ELR (cell line): ENCODE data around the gene TMEM247.
A peak's percentile ranks its signal among the peaks of the same experiment; 100 is the strongest.

Source experiments
- DNase-seq: peaks from one replicate; pipeline ENCODE4 v3.0.0-alpha.2; 2015; ENCODE audit warnings: low read depth

TMEM247 gene

GRCh38 chr2:46479265-46479664 lies at the start of gene TMEM247:
TMEM247 (plus strand) TSS chr2:46479565.
- DNase-seq = no peak

DNA sequence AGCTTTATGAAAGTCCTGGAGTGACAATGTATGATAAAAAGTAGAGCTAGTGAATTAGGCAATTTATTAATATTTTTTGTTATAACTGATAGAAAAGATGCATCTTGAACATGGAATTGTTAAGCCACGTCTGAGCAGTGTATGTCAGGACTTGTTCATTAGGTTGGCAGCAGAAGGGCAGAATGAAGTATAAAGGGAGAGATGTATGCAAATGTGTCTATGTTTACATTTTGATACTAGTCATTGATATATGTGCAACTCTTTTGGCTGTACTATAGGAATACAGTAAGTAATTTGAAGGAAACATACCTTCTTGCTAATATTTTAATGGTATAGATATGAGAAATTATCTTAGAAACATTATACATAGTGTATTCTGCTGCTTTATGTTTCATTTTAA lies 49.0 kb upstream of the TMEM247 start:
- DNase-seq = no peak

DNA sequence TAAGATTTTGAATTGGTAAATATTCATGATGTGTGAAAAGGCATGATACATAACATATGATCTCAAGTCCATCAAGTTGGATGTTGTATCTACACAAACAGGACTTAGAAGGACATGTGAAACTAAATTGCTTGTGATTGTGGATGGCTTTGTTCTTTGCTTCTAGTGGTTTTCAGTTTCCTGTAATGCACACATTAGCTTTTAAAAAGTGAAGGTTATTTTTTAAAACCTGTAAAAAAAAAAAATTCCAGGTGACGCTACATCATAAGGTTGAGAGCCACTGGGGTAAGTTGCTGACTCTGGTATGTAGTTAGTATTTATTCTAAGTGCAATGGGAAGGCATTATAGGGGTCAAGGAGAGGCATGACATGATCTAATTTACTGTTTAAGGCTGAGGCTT lies 48.4 kb upstream of the TMEM247 start:
- no peak for DNase-seq

DNA sequence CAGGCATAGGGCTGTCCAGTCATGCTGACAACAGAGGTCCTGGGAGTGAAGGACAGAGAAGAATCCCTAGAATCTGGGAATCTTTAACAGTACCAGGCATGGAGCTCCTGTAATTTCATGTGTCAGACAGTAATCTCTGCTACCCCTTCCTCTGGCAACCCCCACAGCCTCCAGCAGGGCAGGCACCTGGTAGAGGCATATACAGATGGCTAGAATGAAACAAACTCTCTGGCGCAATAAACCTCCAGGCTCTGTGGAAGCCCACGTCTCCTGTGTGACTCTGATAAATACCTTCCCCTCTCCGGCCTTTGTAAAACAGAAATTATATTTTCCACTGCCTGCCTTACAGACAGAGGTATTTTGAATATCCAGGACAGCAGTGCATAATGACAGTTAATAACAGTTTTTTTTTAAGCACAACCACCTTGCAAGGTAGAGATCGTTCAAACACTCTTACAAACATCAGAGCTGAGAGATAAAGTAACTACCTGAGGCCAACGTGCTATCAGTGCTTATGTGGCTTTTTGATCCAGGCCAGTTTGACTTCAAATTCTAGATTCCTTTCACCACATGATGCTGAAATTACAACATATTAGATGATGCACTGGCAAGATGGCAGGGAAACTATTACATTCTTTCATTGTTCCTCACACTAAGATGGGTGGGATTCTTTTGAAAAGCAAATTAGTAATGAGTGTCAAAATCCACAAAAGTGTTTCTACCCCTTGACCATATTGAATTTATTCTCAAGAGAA lies 47.7 kb upstream of the TMEM247 start:
- DNase-seq = peak; percentile 11

DNA sequence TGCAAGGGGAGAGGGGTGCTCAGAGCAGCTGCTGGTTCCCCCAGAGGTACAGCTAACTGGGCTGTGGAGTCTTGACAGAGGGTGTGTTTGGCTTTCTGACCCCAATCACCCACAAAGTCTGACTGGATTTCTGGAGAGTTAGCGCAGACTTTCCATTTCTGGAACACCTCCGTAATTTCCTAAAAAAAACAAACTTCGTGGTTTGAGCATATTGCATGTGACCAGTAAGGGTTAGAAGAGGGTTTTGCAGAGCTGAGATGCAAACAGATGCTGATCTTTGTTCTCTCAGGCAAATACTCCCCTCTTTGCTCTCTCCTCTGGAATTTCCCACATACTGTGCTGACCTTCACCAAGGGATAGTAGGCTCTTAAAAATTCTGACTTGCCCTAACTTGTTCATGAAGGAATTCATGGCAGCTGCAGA lies 44.5 kb upstream of the TMEM247 start:
- DNase-seq = no peak

GRCh38 chr2:46435353-46435752 lies 44.0 kb upstream of the TMEM247 start:
- no peak for DNase-seq

- no peak for DNase-seq
Measured at GRCh38 chr2:46435796-46436360, 43.5 kb upstream of the TMEM247 start.

DNA sequence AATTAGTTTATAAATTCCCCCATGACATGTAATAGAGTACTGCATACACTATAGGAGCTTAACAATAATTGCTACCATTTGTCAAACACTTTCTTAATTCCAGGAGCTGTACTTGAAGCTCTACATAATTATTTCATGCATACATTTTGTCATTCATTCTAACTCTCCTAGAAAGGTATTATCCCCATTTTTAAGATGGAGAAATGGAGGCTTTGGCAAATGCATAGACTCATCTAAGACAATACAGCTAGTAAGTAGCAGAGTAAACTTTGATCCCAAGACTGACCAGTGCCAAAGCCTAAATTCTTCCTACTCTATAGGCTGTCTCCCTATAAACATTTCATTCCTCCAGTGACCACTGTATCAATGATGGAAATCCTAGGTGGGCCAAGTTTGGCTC lies 42.6 kb upstream of the TMEM247 start:
- DNase-seq = no peak

DNA sequence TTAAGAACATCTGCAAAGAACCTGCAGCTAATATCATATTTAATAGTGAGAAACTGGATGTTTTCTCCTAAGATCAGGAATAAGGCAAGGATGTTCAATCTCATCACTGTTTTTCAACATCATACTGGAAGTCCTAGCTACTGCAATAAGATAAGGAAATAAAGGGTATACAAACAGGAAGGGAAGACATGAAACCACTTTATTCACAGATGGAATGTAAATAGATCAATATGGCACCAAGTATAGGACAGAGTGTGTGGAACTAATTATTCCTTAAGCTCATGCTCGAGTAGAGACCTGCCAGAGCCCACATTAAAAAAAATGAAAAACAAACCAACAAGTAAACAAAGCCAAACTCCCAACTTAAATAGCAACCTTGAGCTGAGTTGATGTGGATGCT lies 41.3 kb upstream of the TMEM247 start:
- DNase-seq = no peak

GRCh38 chr2:46438794-46439193 lies 40.6 kb upstream of the TMEM247 start:
- DNase-seq = no peak

- DNase-seq = no peak
Measured at GRCh38 chr2:46439582-46439981, 39.8 kb upstream of the TMEM247 start.

- no peak for DNase-seq
Measured at GRCh38 chr2:46441838-46442712, 37.3 kb upstream of the TMEM247 start.

GRCh38 chr2:46444732-46445131 lies 34.6 kb upstream of the TMEM247 start:
- DNase-seq = no peak

GRCh38 chr2:46445556-46445955 lies 33.8 kb upstream of the TMEM247 start:
- DNase-seq = no peak

DNA sequence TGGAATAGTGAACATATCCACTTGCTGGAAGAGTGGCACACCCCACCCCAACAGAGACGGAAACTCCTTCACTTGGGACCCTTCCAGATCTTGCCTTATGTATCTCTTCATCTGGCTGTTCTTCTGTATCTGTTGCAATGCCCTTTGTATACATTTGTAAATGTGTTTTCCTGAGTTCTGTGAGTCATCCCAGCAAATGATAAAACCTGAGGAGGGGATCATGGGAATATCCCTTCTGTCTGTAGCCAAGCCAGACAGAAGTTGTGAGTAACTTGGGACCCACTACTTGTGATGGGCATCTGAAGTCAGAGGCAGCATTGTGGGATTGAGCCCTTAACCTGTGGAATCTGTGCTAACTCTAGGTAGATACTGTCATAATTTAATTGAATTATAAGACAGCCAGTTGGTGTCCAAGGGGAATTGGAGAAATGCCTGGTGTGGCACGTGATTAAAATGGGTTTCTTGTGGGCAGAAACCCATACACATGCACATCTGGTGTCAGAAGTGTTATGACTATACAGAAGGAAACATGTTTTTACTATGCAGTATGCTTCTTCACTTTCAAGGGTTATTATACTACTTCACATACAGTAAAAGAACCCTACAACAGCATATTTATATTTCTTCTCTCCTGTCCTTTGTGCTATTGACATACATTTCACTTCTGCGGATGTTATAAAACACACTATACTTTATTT lies 32.3 kb upstream of the TMEM247 start:
- peak; percentile 18 for DNase-seq

DNA sequence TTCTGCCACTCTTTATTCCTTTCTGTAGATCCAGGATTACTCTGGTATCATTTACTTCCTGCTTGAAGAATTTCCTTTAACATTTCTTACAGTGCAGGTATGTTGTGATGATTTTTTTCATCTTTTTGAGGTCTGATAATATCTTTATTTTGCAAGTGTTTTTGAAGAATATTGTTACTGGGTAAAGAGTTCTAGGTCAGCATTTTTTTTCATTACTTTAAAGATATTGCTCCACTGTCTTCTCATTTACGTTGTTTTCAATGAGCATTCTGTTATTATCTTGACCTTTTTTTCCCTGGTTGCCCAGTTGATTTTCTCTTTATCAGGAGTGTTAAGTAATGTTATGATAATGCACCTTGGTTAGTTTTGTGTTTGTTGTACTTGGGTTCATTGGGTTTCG lies 31.7 kb upstream of the TMEM247 start:
- no peak for DNase-seq

DNA sequence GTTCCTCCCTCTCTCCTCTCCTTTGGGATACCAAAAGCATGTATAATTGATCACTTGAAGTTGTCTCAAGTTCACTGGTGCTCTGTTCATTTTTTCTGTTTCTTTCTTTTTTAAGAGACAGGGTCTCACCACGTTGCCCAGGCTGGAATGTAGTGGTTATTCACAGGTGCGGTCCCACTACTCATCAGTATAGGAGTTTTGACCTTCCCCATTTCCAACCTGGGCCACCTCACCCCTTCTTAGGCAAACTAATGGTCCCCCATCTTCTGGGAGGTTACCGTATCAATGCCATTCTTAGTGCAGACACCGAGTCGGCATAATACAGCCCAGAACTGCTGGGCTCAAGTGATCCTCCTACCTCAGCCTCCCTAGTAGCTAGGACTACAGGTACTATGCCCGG lies 31.3 kb upstream of the TMEM247 start:
- no peak for DNase-seq

DNA sequence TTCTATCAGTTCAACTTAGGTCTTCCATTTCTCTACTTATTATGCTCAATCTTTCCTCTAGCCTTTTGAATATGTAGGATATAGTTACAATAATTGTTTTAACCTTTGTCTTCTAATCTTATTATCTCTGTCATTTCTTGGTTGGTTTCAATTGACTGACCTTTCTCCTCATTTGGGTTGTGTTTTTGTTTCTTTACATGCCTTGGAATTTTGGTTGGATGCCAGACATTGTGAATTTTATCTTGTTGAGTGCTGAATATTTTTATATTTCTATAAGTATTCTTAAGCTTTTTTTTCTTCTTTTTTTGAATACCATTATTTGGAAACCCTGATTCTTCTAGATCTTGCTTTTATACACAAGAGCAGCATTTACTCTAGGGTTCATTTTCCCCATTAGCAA lies 30.7 kb upstream of the TMEM247 start:
- no peak for DNase-seq

- DNase-seq = no peak
Measured at GRCh38 chr2:46449700-46450099, 29.7 kb upstream of the TMEM247 start.

GRCh38 chr2:46451131-46451711 lies 28.1 kb upstream of the TMEM247 start:
- peak; percentile 27 for DNase-seq

GRCh38 chr2:46456789-46457188 lies 22.6 kb upstream of the TMEM247 start:
- DNase-seq = no peak
